HG03460 (cell line): Measurements from ENCODE around the gene CYP26B1.

ENCODE experiments used
- ATAC-seq: cut with Tn5 transposase; IDR thresholded peaks from one replicate; pipeline ENCODE4 v1.9.1; 2021; ENCODE audit not compliant: unreplicated experiment

The CYP26B1 gene, protein sequence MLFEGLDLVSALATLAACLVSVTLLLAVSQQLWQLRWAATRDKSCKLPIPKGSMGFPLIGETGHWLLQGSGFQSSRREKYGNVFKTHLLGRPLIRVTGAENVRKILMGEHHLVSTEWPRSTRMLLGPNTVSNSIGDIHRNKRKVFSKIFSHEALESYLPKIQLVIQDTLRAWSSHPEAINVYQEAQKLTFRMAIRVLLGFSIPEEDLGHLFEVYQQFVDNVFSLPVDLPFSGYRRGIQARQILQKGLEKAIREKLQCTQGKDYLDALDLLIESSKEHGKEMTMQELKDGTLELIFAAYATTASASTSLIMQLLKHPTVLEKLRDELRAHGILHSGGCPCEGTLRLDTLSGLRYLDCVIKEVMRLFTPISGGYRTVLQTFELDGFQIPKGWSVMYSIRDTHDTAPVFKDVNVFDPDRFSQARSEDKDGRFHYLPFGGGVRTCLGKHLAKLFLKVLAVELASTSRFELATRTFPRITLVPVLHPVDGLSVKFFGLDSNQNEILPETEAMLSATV

DNA sequence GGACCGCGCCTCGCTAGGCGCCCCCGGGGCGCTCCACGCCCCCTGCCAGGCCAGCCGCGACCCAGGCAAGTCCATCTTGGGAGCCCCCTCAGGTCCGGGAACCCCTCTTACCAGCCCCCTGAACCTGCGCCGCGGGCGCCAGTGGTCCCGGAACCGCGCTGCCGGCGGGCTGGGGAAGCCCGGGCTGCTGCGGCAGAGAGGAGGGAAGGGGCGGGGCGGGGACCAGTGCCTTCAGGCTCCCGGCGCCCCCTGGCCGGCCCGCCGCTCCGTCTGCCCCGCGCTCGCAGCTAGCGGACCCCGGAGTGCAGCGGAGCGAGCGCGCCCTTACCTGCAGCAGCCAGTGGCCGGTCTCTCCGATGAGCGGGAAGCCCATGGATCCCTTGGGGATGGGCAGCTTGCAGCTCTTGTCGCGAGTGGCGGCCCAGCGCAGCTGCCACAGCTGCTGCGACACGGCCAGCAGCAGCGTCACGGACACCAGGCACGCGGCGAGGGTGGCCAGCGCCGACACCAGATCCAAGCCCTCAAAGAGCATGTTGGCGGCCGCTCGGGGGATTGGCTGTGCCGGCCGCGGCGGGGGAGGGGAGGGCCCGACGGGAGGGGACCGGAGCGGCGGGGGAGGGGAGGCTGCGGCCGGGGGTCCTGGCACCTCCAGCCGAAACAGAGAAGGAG, at the start of gene CYP26B1:
CYP26B1 (minus strand) TSS at position 560 of the 669 bp plus-strand sequence; CDS start at position 532, 28 bp downstream.
- no peak for ATAC-seq

DNA sequence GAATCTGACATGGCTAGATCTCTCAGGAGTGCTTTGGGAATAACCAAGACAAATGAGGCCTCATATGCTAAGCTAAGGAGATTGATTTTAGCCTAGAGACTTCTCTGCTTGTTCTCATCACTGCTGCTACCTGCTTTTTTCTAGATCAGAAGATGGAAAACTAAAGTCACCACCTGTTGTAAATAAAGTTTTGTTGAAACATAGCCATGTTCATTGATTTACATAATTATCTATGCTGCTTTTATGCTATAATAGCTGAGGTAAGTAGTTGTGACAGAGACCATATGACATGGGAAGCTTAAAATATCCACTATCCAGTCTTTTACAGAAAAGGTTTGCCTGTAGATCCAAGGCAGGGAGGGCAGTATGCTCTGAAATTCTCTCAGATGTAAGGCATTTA, 46.1 kb upstream of the CYP26B1 start:
- no peak for ATAC-seq

DNA sequence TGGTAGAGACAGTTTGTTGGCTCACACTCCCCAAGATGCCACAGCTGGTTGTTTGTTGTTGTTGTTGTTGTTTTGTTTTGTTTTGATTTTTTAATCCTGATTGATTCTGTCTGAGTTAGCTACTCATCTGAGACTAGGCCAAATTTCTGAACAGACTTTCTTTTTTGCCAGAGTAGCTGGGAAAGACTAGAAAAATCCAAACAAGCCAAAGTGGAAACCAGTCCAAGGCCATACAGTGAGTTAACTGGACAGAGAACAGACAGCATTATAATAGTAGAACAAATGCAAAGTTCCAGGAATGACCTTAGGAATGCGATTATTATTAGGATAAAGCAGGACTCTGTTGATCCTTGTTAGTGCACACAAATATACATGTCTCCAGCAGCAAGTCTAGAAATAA, 43.8 kb upstream of the CYP26B1 start:
- ATAC-seq: no peak

DNA sequence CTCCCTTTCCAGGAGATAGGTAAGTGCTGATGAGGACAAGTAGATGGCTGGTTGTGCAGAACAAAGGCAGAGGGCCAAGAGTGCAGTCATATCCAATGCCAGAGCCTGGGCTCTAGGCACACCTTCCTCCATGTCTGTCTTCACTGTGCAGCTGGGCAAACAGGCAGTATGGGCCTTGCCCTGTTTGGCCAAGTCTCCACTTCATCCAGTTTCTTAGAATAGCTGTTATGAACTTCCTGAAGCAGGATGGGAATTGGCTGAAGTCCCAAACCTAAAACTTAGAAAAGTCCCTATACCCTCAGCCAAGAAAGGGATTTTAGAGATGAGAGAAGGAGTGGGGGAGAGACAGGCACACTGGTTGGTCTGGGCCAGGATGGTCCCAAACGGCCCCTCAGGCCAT, 37.5 kb upstream of the CYP26B1 start:
- ATAC-seq: no peak

DNA sequence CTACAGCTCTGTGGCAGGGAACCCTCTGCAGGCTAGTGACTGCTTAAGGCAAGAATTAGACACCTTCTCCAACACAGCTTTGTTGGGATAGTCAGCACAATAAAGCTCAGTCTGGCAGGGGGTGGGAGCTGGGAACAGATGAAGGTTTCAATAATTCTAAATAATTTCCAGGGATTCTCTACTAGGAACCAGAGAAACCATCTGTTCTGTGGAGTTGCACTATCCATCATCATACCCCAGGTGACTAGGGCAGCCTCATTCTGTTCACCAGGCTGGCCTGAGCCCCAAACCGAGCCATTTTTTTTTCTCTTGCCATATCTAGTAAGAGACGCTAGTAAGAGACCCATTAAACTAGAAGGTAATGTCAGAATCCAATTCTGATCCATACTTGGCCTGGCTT, 35.8 kb upstream of the CYP26B1 start:
- ATAC-seq: no peak

DNA sequence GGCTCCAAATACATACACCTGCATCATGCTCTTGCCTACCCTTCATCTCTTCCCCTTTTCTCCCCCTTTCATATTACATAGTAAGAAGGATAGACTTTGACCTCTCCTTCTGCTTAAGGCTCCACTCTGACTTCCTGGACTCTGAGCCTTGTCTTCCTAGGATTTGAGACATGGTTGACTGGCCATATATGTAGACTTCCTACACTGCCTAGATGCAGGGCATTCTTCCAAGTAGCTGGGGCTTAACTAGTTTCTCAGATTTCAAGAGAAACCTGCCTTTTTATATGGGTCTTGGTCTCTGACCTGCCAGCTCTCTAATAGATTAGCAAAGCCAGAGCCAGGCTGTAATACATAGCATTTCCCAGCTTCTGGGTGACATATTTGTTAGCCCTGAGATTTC, 35.4 kb upstream of the CYP26B1 start:
- no peak for ATAC-seq

DNA sequence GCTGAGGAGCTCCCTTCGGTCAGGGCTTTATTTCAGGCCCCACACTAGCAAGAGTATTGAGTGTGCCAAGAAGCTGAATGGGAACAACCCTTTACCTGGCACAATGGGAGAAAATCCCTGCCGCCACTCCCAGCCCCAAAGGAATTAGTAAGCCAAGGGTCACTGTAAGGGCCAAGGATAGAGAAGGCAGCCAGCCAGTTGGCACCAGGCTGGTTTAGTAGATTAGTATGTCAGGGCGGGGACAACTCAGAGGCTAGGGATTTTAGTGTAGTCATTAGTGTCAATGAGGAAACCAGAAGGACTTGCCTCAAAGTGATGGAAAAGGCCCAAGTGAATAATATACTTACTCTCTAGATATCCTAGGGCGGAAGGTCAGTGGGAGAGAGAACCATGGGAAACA, 34.9 kb upstream of the CYP26B1 start:
- no peak for ATAC-seq

DNA sequence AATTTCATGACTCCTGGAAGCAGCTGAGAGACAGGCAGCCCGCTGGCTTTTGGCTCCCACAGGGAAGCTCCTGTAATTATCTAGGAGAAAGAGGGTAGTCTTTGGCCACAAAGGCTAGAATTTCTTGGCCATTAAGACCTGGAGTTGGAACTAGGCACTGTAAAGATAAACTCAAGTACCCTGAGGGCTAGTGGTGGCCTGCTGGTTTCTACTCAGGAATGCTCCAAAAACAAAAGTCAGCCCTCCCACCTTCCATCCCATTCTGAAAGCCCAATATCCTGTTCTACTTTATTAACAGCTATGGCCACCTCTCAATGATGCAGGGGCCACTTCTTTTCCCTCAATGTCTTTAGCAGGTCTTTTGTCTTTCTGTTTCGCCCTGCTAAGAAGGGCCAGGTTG, 34.0 kb upstream of the CYP26B1 start:
- ATAC-seq: no peak

DNA sequence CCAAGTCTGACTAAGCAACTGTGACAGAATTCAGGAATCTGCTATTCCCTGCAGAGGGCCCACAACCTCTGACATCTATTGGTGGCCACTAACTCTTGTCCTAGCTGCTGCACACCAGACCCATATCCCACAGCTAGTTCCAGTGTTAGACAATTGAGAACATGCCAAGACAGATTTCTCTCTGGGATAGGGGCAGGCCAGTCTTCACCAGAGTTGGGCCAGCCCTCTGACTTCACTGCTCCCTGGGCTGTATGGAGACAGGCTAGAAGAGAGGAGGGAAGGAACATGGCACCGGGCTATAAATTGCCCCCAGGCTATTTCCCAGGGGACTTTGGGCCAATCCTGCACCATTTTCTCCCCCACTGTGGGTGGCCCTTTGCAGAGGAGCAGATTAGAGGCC, 32.7 kb upstream of the CYP26B1 start:
- no peak for ATAC-seq

DNA sequence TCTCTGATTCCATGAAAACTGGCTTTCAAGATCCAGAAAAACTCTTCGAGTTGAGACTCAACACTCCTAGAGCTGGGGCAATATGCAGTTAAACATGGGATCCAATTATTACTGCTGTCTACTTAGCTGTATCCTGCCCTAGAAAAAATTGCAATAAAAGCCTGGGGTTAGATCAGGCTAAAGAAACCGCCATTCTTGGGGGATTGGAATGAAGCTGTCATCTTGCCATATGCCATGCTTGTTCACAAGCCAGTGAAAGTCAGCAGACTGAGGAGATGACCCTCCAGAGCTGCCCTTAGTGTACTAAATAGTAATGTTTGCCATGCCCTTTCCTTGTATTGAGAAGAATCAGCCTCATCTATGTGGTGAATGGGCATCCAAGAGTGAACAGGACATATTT, 30.9 kb upstream of the CYP26B1 start:
- no peak for ATAC-seq

DNA sequence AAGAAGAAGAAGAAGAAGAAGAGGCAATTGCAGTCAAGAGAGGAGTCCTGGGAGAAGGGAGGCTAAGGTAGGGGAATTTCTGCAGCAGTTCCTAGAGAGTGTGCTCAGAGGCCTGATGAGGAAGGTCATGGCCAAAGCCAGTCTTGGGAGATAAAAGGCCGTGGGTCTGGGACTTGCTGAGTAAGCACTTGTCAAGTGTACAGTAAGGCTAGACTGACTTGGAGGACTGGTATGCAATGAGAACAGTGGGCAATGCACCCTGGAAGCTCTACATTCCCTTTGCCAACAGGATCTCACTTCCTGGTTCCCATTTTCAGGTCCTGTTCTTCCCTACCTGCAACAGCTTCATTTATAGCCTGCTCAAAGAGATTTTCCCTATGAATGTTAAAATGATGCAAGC, 28.6 kb upstream of the CYP26B1 start:
- ATAC-seq: no peak

DNA sequence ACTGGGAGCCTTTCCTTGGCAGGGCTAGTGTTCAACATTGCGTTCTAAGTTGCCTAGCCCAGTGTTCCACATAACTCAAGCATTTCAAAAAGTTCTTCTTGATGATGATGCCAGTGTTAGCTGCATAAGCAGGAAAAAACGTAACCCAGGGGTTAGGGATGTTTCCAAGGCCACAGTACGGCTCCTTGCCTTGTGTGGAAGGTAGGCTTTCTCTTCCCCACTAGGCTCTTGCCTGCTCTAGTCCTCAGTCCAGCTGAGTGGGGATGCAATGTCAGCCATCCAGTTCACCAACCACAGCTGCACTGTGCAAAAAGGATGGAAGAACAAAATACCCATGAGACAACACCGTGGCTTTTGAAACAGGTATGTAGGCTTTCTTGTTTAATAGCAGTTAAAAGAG, 28.0 kb upstream of the CYP26B1 start:
- ATAC-seq: no peak

DNA sequence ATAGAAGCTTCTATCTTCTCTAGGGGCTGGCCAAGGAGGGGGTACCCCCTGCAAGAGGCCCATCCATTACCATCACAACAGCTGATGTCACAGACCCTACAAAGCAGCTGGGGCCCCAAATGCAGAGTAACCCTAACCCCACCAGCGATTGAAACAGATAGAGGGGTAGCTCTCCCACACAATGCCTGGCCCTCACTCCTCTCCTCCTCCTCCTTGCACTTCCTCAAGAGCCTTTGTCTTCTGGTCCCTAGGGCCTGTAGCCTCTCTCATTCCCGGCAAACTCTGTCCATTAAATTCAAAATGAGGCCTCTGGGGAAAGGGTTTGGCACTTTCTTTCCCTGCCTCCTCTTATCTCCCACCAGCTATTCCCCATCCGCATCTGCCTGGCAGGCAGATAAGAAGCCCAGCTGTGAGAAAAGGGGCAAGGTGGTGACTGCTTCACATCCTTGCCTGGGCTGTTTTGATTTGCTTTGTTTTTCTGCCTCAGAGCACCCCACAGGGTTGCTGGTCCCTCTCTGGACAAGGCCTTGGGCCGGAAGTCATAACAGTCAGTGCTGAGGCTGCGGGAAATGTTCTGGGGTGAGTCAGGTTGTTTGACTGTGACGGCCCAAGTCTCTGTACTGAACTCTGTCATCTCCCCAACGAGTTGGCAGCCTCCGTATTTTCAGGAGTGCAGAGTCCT, 26.1 kb upstream of the CYP26B1 start:
- ATAC-seq: no peak

DNA sequence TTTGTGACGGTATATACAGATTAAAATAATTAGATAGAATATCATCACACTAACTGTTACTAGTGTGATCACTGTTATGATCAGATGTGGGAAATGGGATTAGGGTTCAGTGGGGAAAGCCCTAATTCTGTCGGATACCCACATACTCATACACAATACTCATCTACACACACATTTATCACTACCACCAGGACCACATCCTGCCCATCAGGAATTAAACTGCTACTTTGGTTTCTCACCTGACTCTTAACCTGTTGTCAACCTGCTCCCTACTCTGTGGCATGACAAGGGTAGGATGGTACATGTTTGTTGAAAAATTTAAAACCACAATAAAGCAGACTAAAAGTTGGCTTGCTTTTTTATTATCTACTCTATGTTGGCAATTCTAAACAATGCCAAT, 24.8 kb upstream of the CYP26B1 start:
- ATAC-seq: no peak

DNA sequence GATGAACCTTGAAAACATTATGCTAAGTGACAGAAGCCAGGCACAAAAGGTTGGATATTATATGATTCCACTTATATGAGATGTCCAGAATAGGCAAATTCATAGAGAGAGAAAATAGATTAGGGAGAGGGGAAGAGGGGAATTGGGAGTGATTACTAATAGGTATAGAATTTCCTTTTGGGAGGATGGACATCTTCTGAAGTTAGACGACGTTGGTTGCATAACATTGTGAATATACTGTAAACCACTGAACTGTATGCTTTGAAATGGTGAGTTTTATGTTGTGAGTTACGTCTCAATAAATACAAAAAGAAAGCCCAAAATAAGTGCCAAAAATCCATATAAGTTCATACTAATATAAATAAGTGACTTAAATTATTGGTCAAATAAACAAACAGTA, 18.6 kb upstream of the CYP26B1 start:
- ATAC-seq: no peak

DNA sequence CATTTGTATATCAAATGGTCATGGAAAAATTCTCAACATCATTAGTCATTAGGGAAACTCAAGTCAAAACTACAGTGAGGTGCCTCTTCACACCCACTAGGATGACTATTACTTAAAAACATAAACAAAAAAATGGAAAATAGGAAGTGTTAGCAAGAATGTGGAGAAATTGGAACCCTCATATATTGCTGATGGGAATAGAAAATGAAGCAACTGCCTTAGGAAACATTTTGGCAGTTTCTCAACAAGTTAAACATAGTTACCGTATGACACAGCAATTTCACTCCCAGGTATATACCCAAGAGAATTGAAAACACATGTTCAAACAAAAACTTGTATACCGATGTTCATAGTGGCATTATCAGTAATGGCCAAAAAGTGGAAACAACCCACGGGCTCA, 18.1 kb upstream of the CYP26B1 start:
- ATAC-seq: no peak

DNA sequence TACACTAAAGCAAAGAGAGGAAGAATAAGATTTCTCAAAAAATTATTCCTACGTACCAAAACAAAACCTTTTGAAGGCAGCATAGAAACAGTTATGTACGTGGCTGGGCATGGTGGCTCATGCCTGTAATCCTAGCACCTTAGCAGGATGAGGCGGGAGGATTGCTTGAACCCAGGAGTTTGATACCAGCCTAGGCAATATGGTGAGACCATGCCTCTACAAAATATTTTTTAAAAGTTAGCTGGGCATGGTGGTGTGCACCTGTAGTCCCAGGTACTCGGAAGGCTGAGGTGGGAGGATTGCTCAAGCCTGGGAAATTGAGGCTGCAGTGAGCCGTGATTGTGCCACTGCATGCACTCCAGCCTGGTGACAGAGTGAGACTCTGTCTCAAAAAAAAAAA, 14.9 kb upstream of the CYP26B1 start:
- ATAC-seq: no peak

DNA sequence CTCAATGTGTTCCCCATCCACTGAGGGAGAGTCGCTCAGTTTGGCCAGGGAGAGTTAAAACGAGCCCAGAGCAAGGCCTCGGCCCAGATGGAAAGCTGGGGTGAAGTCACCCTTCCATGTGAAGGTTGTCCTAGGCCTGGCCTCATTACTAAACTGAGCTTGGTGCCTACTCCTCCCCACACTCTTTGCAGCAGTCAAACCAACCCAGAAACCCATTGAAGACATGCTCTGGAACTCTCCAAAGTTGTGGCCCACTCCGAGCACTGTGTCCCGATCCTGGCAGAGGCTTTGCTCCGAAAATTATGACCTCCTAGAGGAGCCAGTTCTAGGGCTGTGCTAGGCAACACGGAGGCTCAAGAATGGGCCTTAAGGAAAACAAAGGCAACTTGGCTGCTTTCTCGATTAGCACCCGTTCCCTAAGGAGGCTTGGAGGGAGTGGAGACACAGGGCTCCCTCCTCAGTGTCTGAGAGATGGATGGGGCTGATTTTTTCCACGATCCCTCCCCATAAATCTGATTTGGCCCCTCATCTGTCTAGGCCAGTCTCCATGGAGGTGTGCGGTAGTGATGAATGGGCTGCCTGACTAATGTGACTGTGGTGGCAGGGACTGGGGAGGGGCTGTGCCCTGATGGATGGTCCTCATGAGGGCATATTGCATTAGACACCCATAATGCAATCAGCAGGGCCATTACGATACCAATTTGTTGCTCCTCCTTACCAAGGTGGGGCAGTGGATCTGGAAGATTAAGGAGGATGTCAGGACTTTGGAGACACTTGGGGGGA, 11.7 kb upstream of the CYP26B1 start:
- no peak for ATAC-seq

DNA sequence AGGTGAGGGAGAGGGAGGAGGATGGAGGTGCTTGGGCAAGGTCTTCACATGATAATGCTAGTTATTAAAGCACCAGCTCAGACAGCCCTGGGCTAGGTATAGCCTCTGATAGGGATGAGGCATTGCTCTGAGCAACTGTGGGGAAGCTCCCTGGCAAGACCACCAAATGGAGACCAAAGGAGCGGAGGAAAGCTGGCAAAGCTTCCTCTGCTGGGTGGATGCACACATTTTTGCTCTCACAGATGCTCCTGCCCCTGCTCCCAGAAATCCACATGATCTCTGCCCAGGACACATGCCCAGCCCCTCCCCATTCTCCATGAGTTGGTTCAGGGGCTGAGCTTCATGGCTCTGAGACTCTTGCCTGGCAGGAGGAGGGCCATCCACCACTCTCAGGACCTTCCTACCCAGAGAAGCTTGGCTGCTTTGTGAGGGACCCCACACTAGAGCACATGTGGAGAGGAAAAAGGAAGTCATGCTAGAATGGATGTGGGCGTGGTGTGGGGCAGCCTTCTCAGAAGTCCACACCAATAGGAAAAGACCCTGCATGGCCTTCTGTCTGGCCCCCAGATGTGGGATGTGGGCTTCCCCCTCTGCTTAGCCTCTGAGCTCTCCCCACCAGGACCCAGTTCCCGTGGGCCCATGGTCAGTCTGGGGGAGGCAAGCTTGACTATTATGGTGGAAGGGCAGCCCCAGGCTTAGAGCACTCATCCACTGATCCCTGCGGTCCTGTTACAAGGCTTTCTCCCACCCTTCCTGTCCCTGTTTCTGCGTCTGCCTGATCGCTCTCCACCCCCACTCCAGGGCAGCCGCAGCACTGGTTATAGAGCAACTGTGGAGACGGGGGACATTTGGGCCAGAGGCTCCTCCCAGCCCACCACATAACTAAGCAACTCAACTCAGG, 10.5 kb upstream of the CYP26B1 start:
- no peak for ATAC-seq

DNA sequence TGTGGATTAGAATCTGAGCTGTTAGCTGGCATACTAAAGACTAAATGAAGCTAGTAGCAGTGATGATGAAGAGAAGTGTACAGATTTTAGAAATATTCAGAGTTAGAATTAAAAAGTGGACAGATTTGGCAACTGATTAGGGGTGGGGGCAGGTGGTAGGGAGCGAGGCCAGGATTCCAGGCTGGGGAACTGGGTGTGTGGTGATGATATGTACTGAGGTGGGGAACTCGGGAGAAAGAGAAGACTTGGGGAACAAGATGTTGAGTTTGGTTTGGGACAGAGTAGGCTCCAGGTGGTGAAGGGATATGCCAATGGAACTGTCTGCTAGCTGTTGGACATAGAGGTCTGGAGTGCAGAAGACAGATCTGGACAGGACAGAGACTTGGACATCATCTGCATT, 9.2 kb upstream of the CYP26B1 start:
- no peak for ATAC-seq
